GM19452 (cell line): ENCODE results near the gene NDST1.
"Not testable (repeated sequence)": the region's sequence is repeated elsewhere in the genome, so short reads cannot be mapped to it uniquely, and the experiment has no call there.

Source experiments
- ATAC-seq: cut with Tn5 transposase; IDR thresholded peaks from one replicate; pipeline ENCODE4 v1.9.1; 2021; ENCODE audit not compliant: unreplicated experiment

The NDST1 gene

DNA sequence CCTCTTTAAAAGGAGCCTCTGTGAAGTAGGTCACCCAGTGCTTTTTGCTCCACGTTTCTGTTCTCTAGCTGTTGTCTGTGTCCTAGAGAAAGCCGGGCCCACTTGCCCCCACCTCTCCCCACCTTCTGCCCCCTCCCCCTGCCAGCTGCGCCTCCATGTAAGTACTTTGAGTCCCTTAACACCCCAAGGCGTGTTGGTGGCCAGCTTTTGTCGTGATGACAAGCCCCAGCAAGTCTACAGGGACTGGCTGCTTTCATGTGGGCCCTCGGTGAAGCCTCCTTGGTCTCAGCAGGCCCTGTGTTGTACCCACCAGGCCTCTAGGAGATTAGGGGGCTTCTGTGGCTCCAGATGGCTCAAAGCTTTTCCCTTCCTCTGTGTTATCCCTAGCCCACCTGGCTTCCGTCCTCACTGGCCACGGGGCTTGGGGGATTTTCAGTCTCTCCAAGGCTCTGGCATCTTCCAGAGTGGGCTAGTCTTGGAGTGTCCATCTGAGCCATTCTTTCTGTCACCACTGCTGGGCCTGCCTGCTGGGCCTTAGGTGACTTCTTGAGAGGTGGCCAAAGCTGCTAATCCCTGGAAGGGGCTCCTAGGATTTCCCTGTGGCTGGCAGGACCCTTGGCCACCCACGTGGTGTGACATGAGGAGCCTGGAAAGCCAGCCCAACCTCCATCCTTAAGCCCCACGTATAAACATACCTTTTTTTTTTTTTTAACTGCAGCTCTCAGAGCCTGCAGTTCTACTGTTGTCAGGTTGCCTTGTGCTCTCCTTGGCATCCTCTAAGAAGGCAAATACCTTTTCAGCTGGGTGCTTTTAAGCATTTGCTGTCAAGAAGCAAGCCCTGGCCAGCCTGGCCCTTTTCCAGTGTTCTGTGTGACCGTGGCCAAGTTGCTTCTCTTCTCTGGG lies 1.1 kb upstream of the NDST1 start:
- ATAC-seq = no peak

DNA sequence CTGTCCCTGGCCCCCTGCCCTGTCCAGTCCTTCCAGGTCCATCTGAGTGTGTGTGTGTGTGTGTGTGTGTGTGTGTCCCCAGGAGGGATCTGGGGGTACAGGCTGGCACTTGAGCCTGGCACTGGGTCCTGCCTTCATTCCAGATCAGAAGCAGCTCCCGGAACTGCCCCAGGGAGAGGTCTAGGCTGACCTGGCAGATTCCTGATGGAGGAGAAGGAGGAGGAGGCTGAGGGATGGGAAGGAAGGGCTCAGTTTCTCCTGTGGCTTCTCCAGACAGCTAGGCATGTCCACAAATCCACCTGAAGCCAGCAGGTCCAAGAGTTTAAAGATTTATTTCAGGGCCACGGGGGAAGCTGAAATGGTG lies 328 bp downstream of the NDST1 start:
- ATAC-seq = no peak

DNA sequence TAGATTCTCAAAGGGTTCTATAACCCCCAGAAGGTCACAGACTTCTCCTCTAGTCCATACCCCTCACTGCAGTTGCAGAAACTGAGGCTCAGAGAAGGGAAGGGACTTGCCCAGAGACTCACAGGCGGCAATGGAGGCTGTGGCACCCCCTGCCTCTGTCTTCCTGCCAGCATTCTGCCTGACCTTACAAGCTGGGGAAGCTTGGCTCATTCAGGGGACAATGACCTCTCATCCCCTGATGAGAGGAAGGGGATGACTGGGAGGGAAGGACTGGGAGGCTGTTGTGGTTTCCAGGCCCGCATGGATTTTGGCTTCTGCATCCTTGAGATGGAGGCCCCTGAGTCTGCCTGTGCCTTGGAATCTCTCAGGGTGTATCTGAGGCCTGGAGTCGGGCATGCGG lies 897 bp downstream of the NDST1 start:
- ATAC-seq = no peak

DNA sequence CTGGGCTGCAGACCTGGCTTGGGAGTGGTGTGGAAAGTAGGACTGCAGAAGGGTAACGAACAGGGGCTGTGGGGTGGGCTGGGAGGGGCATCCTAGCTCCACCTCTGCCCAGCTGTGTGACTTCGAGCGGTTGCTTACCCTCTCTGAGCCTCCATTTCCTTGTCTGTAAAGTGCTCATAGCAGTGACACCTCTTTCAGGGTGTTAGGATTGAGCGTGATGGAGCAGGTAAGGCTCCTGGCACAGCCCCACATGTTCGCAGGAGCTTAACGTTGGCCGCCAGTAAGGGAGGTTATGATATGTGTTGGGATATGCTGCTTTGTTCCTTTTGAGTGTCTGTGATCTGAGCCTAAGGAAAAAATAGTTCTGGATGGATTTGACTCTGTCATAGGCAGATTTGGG lies 2.1 kb downstream of the NDST1 start:
- no peak for ATAC-seq

DNA sequence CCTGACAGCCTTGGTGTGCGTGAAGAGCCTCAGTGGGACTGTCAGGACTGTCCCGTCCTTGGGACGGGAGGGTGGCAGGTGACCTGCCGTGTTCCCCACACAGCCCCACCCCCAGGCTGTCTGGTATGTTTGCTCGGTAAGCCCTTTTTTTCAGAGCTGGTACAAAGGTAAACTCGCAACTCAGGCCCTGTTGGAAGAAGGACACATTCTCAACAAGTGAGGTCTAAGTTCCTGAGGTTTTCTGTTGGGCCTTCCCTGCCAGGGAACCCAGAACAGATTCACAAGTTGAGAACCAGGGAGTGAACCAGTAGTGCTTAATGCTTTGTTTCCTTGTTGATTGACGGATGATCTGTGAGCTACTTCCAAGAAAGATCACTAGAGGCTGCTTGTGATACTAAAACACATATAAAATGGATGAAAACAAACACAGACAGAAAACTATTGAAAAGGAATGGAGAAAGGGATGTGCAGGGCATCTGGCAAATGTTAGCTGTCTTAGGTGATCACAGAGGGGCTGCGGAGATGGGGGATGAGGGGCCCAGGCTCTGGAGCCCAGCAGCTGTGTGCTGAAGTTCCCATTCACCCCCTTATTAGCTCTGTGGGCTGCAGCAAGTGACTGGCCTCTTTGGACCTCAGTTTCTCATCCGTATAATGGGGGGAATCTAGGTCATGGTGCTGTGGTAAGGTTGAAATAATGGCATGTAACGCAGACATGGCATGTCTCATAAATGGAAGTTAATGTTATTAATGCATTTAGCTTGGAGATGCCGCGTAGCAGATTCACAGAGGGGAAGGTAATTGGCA lies 2.7 kb downstream of the NDST1 start:
- ATAC-seq = no peak

DNA sequence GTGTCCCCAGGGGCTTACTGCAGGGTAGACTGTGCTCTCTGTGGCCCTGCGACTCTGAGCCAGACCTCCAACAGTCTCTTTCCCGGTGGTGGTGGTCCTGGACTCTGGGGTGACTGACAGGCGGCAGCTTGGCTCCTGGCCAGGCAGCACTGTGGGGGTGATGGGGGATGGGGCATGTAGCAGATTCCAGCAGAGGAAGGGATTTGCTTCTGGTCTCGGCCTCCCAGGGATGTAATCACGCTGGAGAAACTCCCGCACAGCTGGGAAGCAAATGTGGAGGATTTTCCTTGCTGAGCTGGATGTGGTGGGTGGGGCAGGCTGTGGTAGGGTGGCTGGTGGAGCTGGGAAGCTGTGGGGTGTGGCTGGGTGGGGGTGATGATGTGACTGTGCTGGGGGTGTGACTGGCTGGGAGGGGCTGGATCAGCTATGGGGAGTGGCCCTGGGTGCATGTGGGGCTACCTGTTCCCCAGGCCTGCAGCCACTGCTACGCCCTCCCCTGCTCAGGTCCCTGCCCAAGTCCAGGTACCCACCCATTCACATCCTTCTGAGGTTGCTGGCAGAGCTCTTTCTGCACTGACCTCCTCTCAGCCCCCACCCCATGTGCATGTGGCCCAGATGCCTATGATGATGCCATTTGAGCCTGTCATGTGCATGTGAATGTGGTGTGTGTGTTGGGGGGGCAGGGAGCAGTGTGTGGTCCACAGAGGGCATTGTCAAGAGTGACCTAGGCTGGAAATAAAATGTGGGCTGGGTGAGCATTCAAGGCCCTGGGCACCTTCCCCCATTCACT lies 3.8 kb downstream of the NDST1 start:
- ATAC-seq = no peak

DNA sequence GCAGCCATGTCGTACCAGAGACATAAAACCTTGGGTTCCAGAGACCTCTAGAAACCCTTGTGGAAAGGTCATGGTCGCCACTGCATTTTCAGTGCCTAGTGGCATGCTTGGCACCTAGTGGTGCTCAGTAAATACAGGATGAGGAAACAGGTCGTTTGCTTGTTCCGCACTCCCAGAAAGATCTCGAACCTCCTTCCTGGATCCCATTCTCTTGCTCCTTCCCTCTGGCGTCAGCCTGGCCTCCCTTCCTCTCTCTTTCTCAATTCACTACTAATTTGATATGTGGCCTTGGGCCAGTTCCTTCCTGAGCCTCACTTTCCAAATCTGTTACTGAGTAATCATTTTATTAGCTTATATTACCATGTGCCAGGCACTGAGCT lies 4.4 kb downstream of the NDST1 start:
- ATAC-seq = no peak

DNA sequence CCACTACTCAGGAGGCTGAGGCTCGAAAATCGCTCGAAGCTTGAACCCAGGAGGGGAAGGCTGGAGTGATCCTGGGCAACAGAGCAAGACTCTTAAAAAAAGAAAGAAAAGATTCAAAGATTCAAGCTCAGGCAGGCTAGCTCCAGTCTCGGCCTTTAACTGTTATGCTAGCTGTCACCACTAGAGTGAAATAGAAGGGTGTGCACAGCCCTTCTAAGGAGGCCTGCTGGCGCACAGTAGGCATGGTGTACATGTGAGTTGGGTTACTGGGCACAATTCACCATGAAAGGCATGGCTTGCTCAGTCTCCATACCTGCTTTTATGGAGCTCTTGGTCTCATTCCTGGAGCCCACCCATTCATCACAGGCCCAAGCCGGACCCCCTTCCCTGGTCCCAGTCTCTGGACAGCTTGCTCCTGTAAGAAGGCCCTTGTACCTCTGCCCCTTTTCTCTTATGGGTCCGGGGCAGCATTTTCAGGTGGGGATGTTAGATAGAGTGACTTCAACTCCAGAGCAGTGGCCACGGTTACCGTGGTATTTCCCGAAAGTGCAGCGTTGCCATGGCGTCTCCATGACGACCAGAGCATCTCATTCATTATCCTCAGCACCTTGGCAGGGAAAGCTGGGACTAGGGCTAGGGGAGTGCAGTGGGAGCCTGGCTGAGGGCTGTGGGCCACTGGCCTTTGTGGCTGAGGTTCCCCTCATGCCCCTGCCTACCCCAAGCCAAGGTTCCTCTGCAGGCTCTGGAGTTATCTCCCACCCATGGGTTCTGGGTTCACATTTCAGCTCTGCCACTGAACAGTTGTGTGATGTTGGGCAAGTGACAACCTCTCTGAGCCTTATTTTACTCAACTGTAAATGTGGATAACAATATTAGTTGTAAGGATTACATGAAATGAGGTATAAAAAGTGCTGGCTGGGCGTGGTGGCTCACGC lies 5.7 kb downstream of the NDST1 start:
- ATAC-seq = no peak

DNA sequence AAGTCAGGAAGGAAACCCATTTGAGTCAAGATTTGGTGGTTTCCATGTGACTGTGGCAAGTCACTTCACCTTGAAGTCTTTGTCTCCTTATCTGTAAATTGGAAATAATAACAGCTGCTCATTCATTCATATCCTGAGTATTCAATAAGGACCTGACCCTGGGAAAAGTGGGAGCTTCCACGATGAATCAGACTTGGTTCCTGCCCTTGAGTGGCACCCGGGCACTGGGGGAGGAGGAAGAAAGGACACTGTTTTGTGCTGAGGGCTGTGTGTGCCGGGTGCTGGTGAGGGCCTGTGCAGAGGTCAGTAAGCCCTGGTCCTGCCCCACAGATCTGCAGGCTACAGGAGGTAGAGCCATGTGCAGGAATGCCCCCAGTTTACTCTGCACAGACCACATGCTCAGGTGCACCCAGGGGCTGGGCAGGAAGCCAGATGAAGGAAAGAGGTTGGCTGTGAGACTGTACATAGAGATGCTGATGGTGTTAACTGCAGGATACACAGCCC lies 6.8 kb downstream of the NDST1 start:
- no peak for ATAC-seq

DNA sequence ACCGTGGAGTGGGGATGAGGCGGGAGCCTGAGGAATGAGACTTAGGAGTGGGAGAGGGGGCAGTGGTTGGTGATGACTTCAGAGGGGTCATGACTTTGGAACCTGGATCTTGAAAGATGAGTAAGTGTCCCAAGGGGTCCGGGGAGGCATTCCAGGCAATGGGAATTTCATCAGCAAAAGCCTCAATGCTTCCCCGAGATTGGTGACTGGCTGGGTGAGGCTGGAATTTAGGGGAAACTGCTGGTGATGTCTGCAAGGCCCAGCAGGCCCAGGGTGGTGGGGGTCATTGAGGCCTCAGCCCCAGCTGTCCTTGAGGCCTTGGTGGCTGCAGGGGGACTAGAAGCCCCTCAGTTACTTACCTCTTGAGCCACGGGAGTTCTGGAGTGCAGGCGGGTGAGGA lies 7.5 kb downstream of the NDST1 start:
- no peak for ATAC-seq

DNA sequence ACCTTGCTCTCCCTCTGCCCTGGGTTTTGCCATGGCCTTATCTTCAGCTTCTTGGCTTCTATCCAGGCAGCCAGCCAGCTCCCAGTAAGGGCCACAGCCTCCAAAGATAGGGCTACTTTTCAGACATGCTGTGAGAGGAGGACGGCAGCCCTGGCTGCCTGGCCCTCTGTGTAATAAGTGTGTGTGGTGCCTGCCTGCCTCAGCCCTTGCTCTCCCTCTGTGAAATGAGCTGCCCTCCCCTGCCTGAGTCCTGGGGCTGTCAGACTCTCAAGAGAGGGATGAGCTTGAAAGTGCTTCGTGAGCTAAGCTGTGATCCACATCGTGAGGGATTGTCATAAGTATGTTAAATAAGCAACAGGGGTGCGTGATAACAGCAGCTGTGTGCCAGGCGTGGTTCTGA lies 8.1 kb downstream of the NDST1 start:
- no peak for ATAC-seq

DNA sequence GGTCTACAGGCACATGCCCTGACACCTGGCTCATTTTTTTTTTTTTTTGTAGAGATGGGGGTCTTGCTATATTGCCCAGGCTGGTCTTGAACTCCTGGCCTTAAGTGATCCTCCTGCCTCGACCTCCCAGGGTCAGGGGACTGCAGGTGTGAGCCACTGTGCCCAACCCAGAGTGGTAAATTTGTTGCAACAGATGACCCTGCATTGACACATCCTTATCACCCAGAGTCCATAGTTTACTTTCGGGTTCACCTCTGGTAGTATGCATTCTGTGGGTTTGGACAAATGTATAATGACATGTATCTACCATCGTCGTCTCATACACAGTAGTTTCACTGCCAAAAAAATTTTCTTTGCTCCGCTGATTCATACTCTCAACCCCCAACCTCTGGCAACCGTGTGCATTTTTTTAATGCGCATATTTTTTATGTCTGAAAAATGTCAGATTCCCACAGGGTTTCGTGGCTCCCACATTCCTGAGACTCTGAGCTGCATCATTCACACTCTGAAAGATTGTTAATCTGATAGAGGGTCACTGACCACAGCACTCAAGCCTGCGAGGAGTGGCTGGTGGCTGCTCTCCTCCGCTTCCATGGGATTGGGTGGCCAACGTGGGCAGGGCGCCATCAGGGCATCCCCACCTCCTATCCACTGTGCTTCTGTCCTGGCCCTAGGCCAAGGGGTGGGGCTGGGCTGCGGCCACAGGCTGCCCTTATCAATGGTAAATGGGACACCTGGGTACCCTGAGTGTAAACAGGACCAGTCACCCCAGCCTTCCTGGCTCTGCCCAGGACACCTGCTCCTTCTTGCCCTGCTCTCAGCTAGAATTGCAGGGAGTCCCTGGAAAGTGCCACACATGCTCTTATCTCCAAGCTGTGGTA lies 9.6 kb downstream of the NDST1 start:
- no peak for ATAC-seq

DNA sequence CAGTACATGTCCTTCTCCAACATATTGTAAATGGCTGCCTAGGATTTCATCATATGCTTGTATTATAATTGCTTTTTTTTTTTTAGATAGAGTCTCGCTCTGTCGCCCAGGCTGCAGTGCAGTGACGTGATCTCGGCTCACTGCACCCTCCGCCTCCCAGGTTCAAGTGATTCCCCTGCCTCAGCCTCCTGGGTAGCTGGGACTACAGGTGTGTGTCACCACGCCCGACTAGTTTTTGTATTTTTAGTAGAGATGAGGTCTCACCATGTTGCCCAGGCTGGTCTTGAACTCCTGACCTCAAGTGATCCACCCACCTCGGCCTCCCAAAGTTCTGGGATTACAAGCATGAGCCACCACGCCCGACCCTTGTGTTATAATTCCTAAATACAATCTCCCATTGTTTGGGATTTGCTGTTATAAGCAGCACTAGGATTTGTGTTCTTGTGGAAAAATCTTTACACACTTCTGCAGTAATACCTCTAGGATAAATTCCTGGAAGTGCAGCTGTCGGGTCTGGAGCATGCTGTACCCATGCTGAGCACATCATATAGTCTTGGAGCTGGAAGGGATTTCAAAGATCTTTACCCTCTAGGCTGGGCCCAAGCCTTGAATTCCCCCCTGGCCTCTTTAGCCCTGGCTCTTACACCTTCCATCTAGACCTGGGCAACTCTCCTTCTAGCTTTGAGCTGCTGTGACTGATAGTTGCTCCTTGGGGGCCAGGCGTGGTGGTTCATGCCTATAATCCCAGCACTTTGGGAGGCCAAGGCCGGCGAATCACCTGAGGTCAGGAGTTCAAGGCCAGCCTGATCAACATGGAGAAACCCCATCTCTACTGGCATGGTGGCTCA lies 11.0 kb downstream of the NDST1 start:
- ATAC-seq = not testable (repeated sequence)

DNA sequence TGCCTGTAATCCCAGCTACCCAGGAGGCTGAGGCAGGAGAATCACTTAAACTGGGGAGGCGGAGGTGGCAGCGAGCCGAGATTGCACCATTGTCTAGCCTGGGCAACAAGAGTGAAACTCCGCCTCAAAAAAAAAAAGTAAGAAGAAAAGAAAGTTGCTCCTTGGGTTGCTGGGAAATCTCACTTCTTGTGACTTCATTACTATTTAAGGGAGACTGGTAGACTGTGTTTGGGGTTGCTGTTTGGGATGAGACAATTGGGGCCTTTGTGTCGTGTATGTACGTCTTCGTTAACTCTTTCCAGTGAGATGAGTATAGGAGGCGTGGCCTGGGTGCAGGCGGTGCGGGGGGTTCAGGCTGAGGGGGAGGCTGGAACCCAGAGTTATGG lies 11.6 kb downstream of the NDST1 start:
- no peak for ATAC-seq

DNA sequence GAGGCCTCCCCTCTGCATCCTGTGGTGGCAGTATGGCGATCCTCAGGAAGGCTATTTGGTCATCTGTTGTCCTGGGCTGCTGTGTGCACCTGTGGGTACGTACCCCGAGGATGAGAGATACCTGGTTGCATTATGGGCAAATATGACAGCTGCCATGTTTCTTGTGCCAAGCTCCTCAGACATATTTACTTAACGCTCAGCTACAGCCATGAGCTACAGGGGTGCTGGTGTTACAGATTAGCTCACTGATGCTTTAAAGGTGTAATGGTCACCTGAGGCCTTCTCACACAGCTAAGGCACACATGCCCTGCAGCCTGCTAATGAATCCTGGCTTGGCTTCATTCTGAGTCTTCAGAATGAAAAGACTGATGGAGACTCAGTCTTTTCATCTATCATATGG lies 12.0 kb downstream of the NDST1 start:
- no peak for ATAC-seq

DNA sequence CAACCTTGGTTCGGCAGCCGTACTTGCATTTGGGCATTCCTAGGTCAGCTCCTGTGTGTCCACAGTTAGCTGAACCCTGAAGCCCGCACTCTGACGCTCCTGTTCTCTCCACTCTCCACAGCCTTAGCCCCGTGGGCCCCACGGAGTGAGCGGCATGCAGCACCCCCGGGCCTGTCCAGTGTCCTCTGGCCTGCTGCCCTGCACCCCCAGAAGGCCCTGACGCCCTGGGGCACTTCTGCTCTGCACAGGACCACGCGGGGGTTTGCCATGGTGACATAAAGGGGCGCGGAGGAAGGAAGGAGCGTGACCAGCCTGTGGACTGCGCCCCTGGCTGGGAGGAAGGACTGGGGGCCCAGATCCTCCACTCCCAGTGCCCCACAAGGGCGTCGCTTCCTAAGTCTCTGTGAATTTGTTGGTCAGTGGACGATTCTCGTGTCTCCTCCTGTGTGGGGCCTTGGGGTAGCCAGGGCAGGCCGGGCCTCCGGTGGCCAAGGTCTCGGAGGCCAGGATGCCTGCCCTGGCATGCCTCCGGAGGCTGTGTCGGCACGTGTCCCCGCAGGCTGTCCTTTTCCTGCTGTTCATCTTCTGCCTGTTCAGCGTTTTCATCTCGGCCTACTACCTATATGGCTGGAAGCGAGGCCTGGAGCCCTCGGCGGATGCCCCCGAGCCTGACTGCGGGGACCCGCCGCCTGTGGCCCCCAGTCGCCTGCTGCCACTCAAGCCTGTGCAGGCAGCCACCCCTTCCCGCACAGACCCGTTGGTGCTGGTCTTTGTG lies 13.0 kb downstream of the NDST1 start:
- ATAC-seq = no peak

DNA sequence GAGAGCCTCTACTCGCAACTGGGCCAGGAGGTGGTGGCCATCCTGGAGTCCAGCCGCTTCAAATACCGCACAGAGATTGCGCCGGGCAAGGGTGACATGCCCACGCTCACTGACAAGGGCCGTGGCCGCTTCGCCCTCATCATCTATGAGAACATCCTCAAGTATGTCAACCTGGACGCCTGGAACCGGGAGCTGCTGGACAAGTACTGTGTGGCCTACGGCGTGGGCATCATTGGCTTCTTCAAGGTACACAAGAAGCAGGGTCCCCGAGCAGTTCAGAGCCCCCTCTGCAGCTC lies 13.5 kb downstream of the NDST1 start:
- ATAC-seq = no peak

DNA sequence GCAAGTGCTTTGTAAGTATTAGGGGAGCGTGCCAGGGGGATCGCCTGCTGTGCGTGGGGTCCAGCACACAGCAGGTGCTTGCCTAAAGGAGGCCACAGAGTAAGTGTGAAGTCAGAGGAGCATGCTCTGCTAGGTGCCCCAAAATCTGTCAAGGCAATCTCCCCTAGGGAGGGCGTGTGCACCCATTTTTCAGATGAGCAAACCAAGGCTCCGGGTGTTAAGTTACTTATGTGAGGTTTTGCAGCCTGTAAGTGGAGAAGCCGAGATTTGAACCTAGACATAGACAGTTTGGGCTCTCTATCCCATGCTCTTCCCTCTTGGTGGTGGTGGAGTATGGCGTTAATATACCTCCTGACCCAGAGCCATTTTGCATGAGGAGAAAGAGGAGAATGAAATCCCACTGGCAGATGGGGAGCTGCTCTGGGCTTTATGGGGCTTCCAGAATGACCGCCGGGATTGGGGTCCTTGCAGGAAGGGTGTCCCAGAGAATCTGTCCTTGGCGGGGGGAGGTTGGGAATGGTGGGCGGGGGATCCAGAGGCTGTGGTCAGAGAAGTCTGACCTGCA lies 14.1 kb downstream of the NDST1 start:
- ATAC-seq = no peak
